Measurements from ENCODE around the gene NCS1.
A peak's percentile ranks its signal among the peaks of the same experiment; 100 is the strongest.

Gene NCS1

GRCh38 chr9:130172858-130173665, 858 bp downstream of the NCS1 start:
- peak overlapping the region; percentile 38; the same call in 1 of the 2 replicates for H3K4me3 ChIP-seq (ENCODE audit: low read length)
- DNase-seq (ENCODE audit: low read depth, low spot score): no peak

- no peak for DNase-seq (ENCODE audit: low read depth, low spot score)
- H3K4me3 ChIP-seq (ENCODE audit: low read length): no peak overlapping the region
These were observed 1.4 kb downstream of the NCS1 start for GRCh38 chr9:130173666-130173983.

DNA sequence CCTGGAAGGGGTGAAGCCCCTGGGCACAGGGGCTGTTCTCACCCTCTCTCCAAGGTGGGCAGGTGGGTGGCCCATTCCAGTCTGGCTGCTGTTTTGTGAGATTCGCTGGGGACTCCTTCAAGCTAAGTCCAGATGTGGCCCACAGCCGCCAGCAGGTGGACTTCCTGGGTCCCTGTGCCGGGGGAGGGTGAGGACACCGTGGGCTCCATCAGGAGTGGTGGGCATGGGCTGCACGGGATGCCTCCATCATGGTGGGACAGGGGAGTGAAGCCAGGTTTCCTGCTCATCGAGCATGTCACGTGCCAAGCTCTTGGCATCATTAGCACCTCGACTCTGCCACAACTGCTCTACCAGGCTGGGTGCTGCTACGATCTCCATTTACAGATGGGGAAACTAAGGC, 1.8 kb downstream of the NCS1 start:
- H3K4me3 ChIP-seq (ENCODE audit: low read length): no peak overlapping the region
- no peak for DNase-seq (ENCODE audit: low read depth, low spot score)

GRCh38 chr9:130174920-130175321, 2.7 kb downstream of the NCS1 start:
- no peak for DNase-seq (ENCODE audit: low read depth, low spot score)
- no peak overlapping the region for H3K4me3 ChIP-seq (ENCODE audit: low read length)

- H3K4me3 ChIP-seq (ENCODE audit: low read length): no peak overlapping the region
- DNase-seq (ENCODE audit: low read depth, low spot score): no peak
These were observed 3.2 kb downstream of the NCS1 start for GRCh38 chr9:130175355-130175754.

DNA sequence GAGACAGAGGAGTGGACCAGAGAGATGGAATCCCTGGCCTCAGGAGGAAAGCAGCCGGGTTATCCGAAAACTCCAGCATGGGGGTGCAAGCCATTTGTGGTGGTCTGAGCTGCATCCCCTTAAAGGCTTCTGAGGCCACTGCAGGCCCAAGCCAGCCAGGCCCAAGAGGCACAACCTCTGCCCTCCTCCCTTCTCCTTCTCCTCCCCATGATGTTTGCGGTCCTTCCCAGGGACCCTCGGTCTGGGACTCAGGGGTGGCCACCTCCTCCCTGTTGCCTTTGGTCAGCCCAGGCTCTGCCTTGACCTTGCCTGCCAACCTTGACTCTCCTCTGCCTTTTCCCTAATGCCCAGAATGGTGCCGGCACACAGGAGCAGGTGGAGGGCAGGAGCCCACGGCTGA, 4.6 kb downstream of the NCS1 start:
- DNase-seq (ENCODE audit: low read depth, low spot score): no peak
- H3K4me3 ChIP-seq (ENCODE audit: low read length): no peak overlapping the region

DNA sequence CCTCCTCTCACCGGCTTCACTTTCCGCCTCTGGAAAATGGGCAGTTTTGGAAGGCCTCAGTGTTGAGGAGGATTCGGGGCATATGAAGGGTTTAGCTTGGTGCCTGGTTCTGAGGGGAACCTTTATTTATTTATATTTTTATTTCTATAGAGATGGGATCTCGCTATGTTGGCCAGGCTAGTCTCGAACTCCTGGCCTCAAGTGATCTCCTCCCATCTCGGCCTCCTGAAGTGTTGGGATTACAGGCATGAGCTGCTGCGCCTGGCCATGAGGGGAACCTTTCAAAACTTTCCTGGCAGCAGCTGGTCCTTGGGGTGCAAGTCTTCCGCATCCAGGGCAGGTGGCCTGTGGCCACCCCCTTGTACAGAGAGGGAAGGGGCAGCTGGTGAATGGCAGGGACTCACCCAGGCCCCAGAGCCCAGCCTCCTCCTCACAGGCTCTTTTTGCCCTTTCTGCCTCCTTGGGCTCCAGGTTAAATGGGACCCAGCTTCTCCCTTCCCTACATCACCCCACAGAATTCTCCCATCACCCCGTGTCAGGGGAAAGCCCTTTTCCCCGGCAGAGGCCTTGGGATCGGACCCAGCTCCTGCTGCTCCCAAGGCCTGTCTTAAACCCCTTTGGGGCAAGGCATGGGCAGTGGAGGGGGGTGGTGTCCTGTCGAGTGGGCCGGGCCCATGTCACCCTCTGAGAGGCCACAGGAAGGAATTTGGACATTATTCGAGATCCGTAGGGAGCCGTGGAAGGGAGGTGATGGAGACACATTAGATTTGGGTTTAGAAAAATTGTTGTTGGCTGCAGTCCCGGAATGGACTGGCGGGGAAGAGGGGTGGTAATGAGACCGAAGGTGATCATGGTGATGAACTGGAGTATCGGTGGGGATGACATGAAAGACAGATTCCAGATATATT, 5.9 kb downstream of the NCS1 start:
- no peak for DNase-seq (ENCODE audit: low read depth, low spot score)
- no peak overlapping the region for H3K4me3 ChIP-seq (ENCODE audit: low read length)

GRCh38 chr9:130179331-130179907, 7.2 kb downstream of the NCS1 start:
- DNase-seq (ENCODE audit: low read depth, low spot score): no peak
- H3K4me3 ChIP-seq (ENCODE audit: low read length): no peak overlapping the region

DNA sequence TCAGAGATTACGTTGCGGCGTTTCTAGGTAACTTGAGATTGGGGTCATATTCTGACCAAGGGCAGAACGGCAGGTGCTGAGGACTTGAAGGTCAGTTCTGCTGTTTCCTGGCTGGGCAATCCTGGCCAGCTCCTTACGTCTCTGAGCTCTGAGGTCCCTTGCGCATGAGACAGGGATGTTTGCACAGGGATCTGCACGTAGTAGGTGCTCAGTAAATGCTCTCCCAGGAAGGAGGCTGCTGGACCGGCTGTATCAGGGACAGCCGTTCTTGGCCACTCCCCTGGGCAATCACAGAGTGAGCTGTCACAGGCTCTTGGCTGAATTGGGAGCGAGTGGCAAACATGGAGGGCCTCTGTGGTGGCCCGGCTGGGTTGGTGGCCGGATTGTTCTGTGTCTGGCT, 8.3 kb downstream of the NCS1 start:
- DNase-seq (ENCODE audit: low read depth, low spot score): no peak
- H3K4me3 ChIP-seq (ENCODE audit: low read length): no peak overlapping the region

DNA sequence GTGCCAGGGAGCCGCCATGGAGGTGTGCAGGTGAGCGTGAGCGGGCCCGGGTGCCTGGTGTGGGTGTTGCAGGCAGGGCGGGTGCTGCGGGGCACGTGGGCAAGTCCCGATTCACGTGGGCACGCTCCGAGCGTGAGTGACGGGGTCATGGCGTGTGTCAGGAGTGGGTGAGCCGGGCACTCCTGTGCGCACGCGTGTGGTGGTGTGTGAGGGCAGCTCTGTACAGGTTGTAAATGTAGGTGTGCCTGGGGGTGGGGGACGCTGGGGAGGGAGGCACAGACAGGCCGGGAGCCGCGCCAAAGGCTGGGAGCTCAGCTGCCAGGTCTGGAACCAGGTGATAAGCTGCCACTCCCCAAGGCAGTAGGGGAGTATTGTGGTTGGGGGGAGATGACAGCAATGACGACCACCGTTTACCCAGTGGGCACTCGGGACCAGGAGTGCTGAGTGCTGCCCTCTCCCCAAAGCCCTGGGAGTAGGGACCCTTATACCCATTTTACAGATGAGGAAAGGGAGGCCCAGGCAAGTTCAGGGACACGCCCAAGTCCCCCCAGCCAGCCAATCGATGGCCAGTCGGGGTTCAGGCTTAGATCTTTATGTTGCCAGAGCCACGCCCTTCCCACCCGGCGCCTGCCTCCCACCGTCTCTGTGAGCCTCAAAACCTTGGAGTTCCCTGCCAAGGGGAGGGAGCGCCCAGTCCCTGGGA, 9.6 kb downstream of the NCS1 start:
- DNase-seq (ENCODE audit: low read depth, low spot score): no peak

DNA sequence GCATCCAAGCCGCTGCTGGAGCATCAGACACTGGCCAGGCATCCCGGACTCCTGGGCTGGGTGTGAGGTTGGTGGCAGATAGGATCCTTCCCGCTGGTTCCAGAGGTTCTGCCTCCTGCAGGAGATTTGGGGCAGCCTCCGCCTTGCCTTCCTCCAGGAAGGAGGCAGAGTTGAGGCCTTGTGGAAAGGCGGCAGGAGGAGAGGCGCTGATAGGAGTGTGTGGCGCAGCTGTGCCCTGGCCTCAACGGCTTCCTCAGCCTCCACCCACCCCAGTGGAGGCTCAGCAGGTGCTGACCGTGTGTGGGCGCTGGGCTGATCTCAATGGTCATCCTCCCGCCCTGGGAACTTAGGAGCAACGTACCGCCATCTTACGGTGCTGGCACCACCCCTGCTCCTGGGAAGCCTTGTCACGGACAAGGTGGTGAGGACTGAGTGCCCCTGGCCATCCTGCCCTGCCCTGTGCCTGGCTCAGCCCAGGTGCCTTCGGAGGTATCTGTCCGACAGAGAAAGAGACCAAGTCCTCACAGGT, 10.2 kb downstream of the NCS1 start:
- H3K4me3 ChIP-seq (ENCODE audit: low read length): no peak overlapping the region

More for the DNA sequence above, 9.6 kb downstream of the NCS1 start:
- H3K4me3 ChIP-seq (ENCODE audit: low read length): no peak overlapping the region

DNA sequence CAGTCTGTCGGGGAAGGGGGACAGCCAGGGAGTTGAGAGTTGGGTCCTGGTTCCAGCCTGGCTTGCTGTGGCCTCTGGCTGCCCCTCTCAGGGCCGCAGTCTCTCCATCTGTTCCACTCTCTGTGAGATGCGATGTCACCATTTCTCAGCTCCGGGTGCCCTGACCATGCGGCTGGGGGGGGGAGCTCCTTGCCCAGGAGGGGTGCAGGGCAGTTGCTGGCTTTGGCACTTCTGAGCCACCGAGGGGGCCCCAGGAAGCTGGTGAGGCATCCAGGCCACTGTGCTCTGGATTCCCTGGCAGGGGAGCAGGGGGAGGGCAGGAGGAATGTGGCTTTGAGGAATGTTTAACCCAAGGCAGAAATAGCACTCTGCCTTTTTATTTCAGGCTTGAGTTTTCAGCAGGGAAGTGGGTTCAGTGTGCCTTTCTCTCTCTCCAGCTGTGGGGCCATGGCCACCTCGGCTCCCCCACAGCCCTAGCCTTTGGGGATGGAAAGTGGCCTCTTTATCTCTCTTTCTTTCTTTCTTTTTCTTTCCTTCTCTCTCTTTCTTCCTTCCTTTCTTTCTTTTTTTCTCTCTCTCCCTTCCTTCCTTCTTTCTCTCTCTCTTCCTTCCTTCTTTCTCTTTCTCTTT, 11.0 kb downstream of the NCS1 start:
- no peak for DNase-seq (ENCODE audit: low read depth, low spot score)
- no peak overlapping the region for H3K4me3 ChIP-seq (ENCODE audit: low read length)

More for the DNA sequence above, 10.2 kb downstream of the NCS1 start:
- DNase-seq (ENCODE audit: low read depth, low spot score): no peak

- DNase-seq (ENCODE audit: low read depth, low spot score): no peak
- no peak overlapping the region for H3K4me3 ChIP-seq (ENCODE audit: low read length)
These were observed 12.8 kb downstream of the NCS1 start for GRCh38 chr9:130185017-130185416.

DNA sequence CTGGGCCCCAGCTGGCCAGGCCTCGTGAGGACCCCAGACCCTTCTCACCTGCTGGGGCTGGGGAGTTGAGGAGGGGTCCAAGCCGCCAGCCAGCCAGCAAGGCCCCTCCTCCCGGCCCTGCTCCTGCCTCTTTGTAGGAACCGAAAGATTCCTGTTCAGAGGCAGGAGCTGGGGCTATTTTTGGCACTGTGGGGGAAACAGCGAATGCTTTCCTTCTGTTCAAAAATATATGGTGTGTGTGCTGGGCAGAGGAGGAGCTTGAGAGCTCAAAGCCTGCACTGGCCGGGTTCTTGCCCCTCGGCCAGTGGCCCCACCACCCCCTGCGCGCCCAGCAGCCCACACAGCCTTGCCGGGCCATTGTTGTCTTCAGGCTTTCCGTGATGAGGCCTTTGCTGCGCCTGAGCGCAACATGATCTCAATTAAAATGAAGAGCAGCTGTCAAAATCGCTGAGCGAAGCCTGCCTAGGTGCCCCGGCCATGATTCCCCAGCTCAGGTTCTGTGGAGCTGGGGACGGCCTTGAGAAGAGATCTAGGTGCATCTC, 13.4 kb downstream of the NCS1 start:
- no peak overlapping the region for H3K4me3 ChIP-seq (ENCODE audit: low read length)

DNA sequence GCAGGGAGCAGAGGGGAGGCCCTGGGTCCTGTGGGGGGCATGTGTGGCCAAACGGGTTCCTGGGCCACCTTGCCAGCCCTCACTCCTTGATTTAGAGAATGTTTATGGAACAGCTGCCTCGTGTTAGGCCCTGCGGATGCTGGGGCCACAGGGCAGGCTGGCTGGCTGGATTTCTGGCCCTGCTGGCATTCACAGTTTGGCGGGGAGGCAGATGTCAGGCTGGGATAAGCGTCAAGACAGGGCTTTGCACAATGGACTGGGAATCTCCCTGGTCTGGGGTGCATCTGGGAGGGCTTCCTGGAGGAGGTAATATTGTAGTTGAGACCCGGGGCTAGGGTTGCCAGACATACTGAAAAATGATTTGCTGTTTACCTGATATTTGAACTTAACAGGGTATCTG, 13.8 kb downstream of the NCS1 start:
- no peak for DNase-seq (ENCODE audit: low read depth, low spot score)
- H3K4me3 ChIP-seq (ENCODE audit: low read length): no peak overlapping the region

More for the DNA sequence above, 13.4 kb downstream of the NCS1 start:
- DNase-seq (ENCODE audit: low read depth, low spot score): no peak

GRCh38 chr9:130186839-130187522, 14.8 kb downstream of the NCS1 start:
- DNase-seq (ENCODE audit: low read depth, low spot score): no peak

GRCh38 chr9:130187523-130187846, 15.3 kb downstream of the NCS1 start:
- no peak for DNase-seq (ENCODE audit: low read depth, low spot score)
- no peak overlapping the region for H3K4me3 ChIP-seq (ENCODE audit: low read length)

More at GRCh38 chr9:130186839-130187522, 14.8 kb downstream of the NCS1 start:
- H3K4me3 ChIP-seq (ENCODE audit: low read length): no peak overlapping the region

DNA sequence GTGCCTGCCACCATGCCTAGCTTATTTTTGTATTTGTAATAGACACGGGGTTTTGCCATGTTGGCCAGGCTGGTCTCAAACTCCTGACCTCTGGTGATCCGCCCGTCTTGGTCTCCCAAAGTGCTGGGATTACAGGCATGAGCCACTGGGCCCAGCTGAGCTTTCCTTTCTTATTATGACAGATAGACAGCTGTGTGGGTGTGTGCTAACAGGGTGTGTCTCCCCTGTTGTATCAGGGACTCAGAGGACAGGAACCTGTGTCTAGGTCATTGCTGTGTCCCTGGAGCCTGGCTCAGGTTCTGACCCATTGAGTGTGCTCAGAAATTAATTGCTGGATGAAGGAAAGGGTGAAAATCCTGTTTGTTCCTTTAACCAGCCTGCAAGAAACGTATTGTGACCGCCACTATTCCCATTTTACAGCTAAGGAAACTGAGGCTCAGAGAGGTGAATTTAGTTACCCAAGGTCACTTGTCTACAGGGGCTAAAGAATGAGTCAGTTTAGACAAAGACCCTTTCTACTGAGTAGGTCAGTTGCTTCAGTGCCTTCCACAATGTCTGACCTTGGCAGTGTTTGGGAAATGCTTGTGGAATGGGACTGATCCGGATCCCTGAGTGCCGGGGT, 16.8 kb downstream of the NCS1 start:
- no peak for DNase-seq (ENCODE audit: low read depth, low spot score)

More for the DNA sequence above, 16.8 kb downstream of the NCS1 start:
- H3K4me3 ChIP-seq (ENCODE audit: low read length): no peak overlapping the region
